Stimulated activated CD8-positive, alpha-beta memory T cell treated with anti-CD3 and anti-CD28 coated beads, Interleukin-4, amount 100 ng/mL, for 24 hours (primary cell): Measurements from ENCODE around the gene SVIL.
"Not testable (repeated sequence)": the region's sequence is repeated elsewhere in the genome, so short reads cannot be mapped to it uniquely, and the experiment has no call there.

Experiments
- DNase-seq: peaks from one replicate; pipeline ENCODE4 v3.0.0-alpha.2; 2020; ENCODE audit warnings: low read depth

The SVIL gene

DNA sequence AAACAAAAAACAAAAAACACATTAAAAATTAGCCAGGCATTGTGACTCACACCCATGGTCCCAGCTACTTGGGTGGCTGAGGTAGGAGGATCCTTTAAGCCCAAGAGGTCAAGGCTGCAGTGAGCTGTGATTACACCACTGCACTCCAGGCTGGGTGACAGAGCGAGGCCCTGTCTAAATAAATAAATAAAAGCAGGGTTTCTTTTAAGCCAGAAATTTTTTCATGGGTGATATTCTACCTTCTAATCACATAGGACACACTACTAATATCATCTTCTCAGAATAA lies 14.2 kb upstream of the SVIL start:
- DNase-seq = no peak

DNA sequence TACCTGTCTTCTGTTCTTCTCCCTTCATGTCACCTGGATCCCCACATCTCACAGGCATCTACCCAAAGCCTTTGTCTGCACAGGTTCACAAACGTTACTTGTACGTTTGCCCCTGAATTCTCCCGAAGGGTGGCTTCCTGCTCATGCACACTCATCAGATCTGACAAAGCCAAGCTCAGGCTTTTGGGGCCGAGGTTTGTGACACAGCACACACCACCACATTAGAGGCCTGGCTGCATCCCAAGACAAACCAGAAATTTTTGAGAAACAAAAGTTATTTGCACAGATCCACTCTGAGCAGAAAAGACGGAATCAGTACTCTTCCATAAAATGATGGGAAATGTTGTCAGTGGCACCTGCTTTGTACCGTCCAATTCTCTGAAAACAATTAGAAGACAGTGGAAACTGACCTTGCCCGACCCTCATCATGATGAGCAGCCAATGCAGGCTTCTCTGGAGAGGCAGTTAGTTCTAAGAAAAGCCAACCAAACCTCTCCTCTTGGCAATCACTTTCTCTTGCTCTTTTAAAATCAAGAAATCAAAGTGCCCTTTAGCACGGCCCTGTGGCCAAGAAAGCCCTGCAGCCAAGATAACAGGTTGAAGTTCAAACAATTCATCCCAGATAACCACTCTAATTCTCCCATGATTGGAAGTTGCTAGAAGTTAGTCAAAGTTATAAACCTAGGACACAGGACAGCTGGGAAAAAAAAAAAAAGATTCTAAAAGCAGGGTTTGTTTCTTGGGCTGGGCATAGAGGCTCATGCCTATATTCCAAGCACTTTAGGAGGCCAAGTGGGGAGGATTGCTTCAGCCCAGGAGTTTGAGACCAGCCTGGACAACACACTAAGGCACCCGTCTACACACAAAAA lies 13.6 kb upstream of the SVIL start:
- DNase-seq = no peak

DNA sequence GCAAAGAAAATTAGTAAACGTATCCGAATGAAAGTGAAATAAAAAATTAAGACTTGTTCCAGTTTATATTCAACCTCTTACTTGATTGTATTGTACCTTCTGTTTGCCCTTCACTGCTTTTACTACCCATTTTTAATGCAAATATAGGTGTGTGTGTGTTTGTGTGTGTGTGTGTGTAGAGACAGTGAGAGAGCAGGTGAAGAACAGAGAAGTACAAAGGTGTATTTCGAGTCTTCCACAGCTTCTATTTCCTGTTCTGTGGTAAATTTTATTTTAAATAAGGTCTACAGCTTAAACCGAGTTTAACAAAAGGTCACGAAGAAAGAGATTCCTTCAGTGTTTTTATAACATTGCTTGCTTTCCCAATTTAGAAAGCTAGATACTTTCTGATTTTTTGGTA lies 12.7 kb upstream of the SVIL start:
- DNase-seq = no peak

DNA sequence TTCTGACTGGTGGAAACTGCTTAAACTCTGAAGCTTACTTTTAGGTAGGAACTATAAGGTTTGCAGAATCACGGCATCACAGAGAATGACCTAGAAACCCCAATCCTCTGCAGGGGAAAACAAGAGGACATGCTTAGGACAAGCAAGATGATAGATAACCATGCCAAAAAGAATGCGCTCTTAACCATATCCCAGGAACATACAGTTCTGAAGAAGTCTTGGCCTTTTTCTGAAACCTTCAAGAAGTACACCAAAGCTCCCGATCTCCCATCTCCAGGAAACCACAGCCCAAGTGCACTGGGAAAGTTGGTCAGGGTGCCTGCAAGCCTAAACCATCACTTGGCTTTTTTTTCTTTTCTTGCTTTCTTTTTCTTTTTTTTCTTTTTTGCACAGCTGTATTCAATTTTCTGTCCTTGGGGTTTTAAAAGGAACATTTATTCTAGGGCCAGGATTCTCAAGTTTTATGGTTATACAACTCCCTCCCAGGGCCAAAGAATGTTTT lies 12.2 kb upstream of the SVIL start:
- DNase-seq = no peak

DNA sequence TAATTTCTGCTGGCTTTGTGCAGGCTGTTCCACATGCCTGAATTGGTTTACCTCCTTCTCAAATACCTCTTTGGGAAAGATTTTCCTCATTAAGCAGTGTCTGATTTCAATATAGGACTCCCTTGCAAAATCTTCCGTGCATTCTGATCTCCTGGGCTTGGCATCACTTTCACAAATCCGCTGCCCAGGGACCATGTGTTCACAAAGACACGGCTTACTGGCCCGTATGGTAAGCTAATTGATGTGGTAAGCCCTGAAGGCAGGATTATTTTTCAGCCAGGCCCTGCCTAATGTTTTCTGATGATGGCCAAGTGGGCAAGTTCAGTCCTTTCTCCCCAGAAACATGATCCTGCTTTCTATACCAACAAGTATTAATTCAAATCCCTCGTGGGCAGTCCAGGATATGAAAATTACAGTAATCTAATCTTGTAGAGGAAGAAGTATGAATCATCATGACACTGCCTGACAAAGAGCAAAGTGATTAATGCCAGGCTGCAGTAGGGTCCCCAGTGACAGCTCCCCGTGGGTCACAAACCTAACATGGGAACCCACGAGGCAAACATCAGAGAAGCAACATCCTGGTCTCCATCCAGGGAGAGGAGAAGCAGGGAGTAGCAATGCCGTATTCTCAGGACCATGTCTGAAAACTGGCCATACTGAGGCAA lies 11.6 kb upstream of the SVIL start:
- no peak for DNase-seq

DNA sequence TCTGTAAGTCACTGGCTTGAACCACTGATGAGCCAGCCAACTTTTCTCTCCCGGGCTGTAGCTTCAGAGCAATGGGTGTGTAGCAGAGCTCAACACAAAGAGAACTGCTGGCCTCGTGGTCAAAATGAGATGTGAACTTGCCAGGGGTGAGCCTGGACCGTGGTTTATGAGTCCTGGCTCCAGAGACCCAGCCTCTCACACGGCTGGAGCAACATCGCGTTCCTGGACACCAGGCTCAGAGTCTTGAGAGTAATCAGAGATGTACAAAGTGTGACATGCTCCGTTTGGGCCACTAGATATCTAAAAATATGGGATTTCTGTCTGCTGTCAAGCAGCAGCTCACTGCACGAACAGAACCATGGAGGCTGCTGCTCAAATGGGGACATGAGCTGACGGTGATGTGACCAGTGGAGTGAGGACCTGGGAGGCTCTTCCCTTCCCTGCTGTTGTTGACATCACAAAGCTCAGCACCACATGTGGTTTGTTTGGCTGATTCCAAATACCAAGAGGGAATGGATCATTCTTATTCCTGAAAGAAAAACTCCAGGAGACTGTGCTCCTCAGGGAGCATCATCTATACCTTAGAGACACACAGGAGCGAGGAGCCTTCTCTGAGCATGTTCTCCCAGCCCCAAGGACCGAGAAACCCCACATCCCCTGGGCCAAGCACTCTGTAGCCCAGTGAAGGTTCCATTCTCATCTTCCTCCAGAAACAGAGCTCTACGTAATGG lies 9.2 kb upstream of the SVIL start:
- no peak for DNase-seq

DNA sequence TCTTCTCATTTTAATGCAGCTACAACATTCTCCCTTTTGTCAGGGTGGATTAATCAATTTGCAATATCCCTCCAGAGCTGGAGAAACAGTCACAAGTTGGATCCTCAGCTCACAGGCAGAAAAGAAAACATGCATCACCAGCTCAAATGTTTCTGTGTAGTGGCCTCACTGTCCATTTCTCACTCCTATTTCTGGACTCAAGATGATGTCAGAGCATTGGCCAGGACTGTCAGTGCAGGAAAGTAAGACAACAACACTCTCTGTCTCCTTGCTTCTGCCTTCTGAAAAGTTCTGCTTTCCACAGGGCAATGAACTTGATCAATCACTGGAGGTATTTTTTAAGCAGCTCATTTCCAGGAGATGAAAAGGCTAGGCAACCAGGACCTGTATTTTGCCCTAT lies 8.2 kb upstream of the SVIL start:
- no peak for DNase-seq

DNA sequence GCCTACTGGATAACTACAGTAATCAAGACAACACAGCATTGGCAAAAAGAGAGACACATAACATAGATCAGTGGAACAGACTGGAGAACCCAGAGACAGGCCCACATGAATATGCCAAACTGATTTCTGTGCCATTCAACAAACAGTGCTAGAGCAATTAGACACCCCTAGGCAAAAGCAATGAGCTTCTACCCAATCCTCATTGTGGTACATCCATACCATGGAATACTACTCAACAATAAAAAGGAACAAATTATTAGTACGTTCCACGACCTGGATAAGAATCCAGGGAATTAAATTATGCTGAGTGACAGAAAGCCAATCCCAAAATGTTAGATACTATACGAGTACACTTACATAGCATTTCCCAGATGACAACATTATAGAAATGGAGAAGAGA lies 2.8 kb upstream of the SVIL start:
- DNase-seq = no peak

DNA sequence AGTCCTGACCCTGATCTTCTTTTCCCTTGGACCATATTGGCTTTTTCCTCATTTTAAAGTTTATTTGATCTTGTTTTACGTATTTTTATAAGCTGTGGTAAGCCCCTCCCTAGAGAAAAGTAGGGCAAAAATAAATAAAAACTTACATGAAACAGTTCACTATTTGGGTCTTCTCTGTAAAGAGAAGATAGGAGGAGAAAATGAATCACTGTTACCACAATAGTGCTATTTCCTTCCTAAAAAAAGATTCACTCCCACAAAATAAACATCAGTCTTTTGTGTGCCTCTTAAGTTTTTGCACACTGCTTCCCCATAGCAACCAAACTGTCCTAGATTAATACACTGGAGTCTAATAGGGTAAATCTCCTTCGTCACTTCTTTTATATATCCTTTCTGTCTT lies 1.4 kb upstream of the SVIL start:
- no peak for DNase-seq

DNA sequence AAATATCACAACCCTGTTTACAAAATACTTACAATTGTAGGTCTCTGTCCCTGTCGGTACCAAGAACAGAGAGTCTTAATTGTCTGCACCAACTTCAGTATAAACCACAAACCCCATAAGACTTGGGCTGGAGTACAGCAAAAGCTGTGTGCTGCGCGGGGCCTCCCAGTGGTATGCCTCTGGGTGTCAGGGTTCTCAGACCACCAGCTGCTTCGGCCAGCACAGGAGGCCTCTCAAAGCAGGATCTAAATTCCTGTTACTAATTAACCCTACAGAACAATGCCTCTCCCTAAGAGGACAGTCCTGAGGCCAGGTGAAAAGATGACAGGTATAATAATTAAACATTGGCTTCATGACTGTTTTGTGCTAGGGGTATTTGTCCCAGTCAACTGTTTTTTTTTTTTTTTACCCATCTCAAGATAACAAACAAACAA lies 957 bp upstream of the SVIL start:
- DNase-seq = no peak

DNA sequence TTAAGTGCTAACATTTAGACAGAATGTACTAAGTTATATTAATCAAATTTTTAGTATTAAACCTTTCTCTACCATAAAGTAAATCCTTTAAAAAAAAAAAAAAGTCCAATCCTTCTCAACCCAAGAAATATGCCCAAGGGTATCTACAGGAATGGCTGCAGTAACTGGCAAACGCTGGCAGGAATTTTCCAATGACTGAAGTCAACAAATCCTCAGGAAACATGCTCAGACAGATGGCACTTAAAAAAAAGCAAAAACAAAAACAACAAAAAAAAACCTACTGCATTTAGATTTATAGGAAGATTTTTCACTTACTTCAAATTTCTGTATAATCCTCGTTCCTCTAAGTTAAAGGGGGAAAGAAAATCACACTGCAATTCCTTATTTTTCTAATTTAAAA lies 666 bp downstream of the SVIL start:
- no peak for DNase-seq

DNA sequence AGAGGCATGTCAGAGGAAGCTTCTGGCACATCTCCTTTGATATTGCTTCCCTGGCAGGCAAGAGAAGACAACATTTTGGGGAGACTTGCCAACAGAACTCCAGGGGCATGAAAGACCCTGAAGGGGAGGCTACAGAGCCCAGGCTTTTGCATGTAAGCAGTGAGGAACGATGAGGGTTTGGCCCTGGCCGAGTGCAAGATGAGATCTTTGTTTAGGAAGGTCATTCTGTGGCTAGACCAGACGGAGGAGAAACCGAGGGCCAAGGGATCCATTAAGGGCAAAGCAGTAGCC lies 3.8 kb downstream of the SVIL start:
- no peak for DNase-seq

DNA sequence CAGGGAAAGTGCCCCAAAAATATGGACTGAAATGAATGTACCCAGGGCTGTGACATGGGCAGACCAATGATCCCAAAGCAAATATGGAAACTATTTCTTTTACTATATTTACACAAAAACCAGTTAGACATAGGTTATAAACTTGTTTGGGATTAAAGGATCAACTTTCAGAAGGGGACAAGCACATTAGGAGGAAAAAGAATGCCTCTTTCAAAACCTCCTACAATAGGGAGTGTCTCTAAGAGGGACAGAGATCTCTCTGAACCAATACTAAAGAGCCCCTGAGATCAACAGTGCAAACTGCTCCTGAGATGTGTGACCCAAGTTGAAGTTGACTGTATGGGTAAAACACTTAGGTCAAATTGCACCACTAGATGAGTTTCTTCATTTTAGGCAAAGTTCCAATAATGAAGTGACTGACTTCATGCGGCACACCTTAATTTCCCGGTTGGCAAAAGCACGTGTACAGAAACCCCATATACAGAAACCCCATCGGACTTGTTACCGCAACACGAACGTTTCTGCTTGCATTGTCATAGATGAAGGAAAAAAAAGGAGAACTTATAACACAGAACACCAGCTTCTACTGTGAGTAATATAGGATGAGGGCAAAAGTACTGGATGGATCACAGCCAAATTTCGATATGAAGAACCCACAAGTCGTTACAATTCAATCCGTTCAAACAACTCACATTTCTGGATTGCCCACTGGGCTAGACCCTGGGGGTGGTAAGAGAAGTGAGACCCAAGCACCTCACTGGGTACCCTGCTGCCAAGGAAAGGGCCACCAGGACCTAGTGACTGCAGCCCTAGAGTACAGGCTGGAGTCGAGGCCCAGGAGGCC lies 4.3 kb downstream of the SVIL start:
- DNase-seq = no peak

DNA sequence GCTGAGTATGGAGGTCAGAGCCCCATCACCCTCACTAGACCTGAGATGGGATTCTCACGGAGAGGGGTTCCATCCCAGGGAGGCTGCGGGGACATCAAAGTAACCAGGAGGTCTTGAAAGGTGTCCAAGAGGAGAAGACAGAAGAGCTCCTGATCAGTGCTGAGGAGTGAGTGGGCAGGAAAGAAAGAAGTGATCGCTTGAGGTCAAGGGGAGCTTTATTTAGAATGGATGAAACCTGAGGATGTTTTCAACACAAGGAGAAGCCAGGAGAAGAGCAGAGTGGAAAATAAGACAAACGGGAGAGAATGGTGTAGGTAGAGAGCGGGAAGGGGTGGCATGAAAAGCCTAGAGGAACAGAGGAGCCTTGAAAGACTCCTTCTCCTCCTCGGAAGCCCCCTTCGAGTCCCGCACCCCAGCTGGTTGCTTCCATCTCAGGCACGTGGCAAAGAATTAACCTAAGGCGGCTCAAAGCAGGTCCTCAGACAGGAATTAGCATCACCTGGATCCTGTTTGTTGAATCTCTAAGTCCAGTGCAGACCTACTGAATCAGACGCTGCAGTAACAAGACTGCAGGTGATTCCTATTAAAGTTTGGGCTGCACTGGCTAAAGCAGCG lies 5.8 kb downstream of the SVIL start:
- no peak for DNase-seq

DNA sequence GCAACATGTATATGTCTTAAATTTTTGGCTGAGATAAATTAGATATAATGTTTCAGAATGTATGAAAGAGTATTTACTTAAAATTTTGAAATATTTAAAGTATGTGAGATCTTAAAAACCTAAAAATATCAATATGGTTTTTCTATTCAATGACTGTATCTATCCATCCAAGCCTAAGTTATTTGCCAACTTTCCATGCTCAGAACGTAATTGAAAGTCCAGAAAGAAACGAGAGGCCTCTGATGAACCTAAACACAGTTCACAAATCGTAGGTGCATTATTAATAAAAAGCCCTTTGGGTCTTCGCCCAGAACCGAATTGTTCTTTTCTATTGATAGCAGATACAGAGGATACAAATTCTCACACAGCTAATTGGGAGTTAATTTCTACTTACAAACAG lies 6.5 kb downstream of the SVIL start:
- no peak for DNase-seq

DNA sequence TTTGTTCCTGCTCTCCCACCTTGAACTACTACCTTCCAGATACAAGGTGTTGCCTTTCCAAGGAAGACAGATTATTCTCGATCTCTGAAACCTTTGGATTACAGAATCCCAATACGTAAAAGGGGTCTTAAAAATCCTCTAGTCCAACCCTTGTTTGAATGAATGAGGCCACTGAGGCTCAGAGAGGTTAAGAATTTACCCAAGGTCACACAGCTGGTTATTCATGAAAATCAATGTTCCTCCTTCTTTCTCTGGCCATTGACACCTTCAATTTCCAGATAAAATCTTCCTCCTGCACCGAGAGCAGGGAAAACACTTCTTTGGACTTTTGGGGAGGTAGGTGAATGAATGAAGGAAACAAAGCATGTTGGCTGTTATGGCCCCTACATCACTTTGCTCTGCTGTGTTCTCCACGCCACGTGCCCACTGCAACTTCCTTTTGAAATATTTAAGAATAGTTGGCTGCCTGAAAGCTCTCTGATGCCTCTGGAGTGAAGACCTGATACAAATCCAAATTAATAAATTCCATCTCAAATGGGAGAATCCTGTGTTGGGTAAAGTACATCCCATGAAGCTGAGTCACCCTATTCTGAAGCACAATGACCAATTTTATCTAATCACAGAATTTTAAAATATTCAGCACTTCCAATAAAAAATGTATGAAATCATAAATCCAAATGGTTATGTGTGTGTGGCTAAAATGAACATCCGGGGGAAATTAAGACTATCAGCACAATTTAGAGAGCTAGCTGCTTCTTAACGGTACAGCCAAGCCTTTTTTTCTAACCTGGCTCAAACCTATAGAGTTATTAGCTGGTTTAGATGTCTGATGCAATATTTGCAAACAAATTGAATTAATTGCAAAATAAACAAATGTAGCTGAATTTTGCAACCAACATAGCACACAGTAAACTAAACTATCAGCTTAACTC lies 7.3 kb downstream of the SVIL start:
- no peak for DNase-seq

DNA sequence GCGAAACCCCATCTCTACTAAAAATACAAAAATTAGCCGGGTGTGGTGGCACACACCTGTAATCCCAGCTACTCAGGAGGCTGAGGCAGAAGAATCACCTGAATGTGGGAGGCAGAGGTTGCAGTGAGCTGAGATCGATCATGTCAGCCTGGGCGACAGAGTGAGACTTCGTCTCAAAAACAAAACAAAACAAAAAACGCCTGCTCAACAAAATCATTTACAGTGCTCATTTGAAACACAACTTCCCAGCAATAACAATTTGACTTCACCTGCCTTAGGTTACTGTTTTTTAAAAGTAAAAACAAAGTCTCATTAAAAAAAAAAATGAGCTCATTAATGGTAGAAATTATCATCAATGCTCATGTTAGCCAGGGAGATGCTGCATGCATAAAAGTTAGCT lies 10.4 kb downstream of the SVIL start:
- DNase-seq = not testable (repeated sequence)

DNA sequence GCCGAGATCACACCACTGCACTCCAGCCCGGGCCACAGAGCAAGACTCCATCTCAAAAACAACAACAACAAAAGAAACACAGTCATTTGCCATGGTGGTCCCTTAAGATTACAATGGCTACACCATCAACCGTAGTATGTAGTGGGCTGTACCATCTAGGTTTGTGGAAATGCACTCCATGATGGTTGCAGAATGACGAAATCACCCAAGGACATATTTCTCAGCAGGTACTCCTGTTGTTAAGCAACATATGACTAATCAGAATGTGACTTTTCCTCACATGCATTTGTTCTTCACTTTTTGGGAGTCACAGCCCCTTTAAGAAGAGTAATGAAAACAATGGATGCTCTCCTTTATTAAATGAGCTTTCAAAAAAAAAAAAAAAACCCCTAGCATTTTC lies 11.0 kb downstream of the SVIL start:
- no peak for DNase-seq

DNA sequence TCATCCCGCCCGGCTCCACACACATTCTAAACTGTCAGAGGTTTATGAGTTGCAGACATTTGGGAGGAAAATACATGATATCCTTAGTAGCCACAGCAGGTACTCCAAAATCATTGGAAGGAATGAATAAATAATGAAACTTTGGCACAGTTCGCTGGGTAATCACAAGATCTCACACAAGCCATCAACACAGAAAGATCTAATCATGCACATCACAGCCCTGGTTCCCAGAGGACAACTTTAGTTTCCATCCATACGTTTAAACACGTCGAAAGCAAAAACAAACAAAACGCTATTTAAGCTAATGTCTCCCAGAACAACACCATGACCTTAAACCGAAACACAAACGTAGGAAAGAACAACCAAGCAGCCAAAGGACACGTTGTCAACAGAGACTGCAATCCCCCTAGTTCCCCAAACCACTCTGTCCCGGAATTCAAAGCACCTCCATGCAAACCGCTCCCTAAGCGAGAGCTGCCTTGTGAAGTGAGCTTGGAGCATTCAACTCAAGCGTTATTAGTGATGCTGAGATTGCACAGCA lies 12.3 kb downstream of the SVIL start:
- no peak for DNase-seq

DNA sequence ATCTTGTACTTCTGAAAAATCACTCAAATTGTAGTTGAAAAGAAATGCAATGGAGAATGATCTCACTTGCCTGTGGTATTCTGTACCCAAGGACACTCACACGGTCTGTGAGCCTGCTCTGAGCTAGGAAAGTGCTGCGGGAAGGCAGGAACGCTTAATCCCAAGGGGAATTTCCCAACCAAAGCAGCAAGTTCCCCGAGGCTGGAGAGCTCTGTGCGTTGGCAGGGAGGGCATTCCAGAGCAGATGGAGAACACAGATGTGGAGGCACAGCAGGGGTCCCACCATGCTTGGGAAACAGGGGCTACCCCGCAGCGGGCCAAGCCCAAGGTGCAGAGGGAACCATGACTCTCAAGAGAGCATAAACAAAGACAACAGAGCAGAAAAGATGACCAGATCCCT lies 13.6 kb downstream of the SVIL start:
- no peak for DNase-seq
